NCI-H2171 (cell line): ENCODE measurements around the gene GABRB1.

ENCODE experiments used
- DNase-seq: peaks from one replicate; lab custom pipeline; 2025; lab: John Stamatoyannopoulos, UW

Gene GABRB1

GRCh38 chr4:47469951-47470350 is 438.6 kb downstream of the GABRB1 start:
- no peak for DNase-seq

DNA sequence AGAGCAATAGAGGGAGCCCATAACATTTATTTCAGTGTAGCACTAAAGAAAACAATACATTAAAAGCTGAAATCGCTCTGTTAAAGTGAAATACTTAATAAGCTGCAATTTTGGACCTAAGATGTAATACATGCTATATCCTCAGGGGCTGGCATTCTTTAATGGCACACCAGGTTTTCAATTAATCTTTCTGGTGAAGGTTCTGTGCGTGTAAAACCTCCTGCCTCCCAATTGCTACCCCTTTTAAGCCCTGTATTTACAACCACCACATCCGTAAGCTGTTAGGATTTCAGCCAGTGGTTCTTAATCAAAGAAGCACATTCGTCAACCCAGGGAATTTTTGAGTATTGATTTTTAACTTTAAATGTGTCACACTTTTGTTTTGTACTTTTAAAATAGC is 439.7 kb downstream of the GABRB1 start:
- no peak for DNase-seq

GRCh38 chr4:47471591-47471990 is 440.2 kb downstream of the GABRB1 start:
- DNase-seq, result no peak

DNA sequence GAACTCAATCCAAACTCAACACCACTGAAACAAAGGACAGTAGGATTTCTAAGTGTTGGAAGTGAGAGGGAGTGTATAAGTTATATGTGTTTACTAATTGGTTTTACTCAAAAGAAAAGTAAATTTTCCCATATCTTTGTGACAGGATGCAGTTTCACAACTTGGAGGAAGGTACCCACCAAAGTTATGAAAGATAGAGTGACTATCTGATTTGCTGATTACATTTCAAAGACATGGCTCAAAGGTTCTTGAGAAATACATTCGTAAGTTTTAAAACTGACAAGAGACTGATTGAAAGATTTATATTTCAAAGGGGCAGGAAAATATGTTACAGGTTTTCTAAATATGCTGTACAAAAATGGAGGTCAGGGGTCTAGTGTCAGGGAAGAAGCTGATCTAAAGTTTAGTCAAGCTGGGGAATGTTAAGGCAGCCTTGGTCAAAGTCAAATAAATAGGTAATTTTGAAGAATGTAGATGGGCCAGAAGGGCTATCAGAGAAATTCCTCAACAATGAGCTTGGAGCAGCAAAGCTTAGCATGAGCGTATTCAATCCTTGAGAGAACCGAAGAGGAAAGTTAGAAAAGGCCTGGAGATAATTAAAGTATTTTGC is 441.9 kb downstream of the GABRB1 start:
- no peak for DNase-seq

DNA sequence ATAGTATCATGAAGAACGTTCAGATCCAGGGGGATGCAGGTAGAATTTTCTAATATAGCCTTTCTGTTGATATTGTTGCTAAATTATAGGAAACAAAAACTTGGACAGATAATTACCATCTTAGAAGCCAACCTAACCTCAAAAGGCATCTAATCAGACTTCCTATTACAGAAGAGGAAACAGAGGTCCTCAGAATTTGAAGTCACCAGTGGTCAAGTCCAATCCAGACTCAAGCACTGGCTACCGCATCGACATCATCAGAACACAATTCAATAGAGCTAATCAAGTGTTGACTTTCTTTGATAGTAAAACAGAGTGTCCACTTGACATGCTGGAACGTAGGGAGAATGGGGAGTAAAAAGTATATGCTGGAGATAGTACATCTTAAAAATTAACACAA is 443.4 kb downstream of the GABRB1 start:
- no peak for DNase-seq

DNA sequence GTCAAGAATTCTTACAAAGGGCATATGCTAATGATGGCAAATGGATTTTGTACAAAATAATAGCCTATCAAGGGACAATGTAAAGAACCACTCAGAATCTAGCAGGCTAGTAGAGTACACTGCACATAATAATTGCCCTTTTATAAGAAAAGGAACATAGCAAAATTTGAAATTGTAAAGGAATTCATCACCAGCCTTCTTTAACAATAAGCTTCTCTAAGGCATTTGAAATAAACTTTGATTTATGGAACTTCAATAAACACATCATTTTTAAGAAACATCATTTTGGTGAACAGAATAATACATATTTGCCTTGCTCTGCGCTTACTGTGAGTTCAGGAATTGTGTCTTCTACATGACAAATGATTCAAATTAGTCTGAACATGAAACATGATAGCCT is 444.0 kb downstream of the GABRB1 start:
- DNase-seq, result no peak
